Stomach smooth muscle (tissue), 2 donors: Measurements from ENCODE around the gene EVA1C.
"Not testable (repeated sequence)": the region's sequence is repeated elsewhere in the genome, so short reads cannot be mapped to it uniquely, and the experiment has no call there.

ENCODE experiments used
- H3K27ac ChIP-seq: one replicate; pipeline ENCODE4 v1.7.0; 2013; ENCODE audit warnings: mild to moderate bottlenecking, low read length, inconsistent platforms
- H3K27me3 ChIP-seq, 2 donors: one replicate each; pipeline ENCODE4 v1.7.0; 2013; ENCODE audit warnings: low read length in 2 of 2; ENCODE audit not compliant: insufficient read depth in 2 of 2, control insufficient read depth in 1 of 2
- H3K36me3 ChIP-seq, 2 donors: one replicate each; pipeline ENCODE4 v1.7.0; 2013; ENCODE audit warnings: low read length in 2 of 2; ENCODE audit not compliant: control insufficient read depth in 2 of 2, insufficient read depth in 2 of 2
- H3K4me1 ChIP-seq: one replicate; pipeline ENCODE4 v1.7.0; 2013; ENCODE audit warnings: low read length; ENCODE audit not compliant: control insufficient read depth, insufficient read depth
- H3K4me3 ChIP-seq, 2 donors: one replicate each; pipeline ENCODE4 v1.7.0; 2013; ENCODE audit warnings: low read length in 2 of 2
- H3K9ac ChIP-seq, 2 donors: one replicate each; pipeline ENCODE4 v1.7.0; 2013; ENCODE audit warnings: low read length in 2 of 2, mild to moderate bottlenecking in 1 of 2
- H3K9me3 ChIP-seq, 2 donors: one replicate each; pipeline ENCODE4 v1.7.0; 2013; ENCODE audit warnings: low read length in 2 of 2; ENCODE audit not compliant: control insufficient read depth in 2 of 2
- donor health status: healthy.
- donor health status: Pancreatic carcinoma.

Gene EVA1C

GRCh38 chr21:32390537-32391224 lies 21.8 kb upstream of the EVA1C start:
- not testable (repeated sequence) for H3K9me3 ChIP-seq, H3K27ac ChIP-seq, H3K36me3 ChIP-seq, H3K9ac ChIP-seq, H3K27me3 ChIP-seq, H3K4me3 ChIP-seq
- H3K4me1 ChIP-seq = peaks cover 20% of the 10 kb centered on the region

- Histone ChIP-seq H3K27me3 (no peaks in the 10 kb centered on the region), H3K4me1 (peaks cover 17% of the 10 kb centered on the region), H3K27ac (no peak overlapping the region), H3K4me3 (peak overlapping the region; percentile 81 to 89), H3K36me3 (peaks cover 5 to 7% of the 10 kb centered on the region in 2 donors), H3K9ac (peak overlapping the region in 1 of 2 donors; percentile 60), H3K9me3 (no peaks in the 10 kb centered on the region)
These were observed 20.8 kb upstream of the EVA1C start for GRCh38 chr21:32391755-32392154.

GRCh38 chr21:32392299-32392879 lies 20.1 kb upstream of the EVA1C start:
- H3K4me3 ChIP-seq = peak overlapping the region; percentile 81 to 89
- H3K27ac ChIP-seq = no peak overlapping the region
- H3K4me1 ChIP-seq = peaks cover 17% of the 10 kb centered on the region
- H3K9me3 ChIP-seq = no peaks in the 10 kb centered on the region
- no peaks in the 10 kb centered on the region for H3K27me3 ChIP-seq
- H3K36me3 ChIP-seq = peaks cover 5 to 7% of the 10 kb centered on the region in 2 donors
- peak overlapping the region; percentile 60 to 73 for H3K9ac ChIP-seq

- Histone ChIP-seq H3K4me3 (peak within 1 kb of the TSS; percentile 89 to 94), H3K9ac (peak within 1 kb of the TSS; percentile 76 to 82), H3K4me1 (peaks cover 17% of the 10 kb centered on the region), H3K27ac (peak within 1 kb of the TSS; percentile 73), H3K36me3 (peaks cover 2% of the 10 kb centered on the region in 2 donors), H3K9me3 (no peaks in the 10 kb centered on the region), H3K27me3 (no peaks in the 10 kb centered on the region)
These were observed 19.4 kb upstream of the EVA1C start, which contains the start of gene URB1 for GRCh38 chr21:32392880-32393676. Gene URB1, minus strand, starts transcription at chr21:32393012. Its CDS starts 102 bp downstream, at chr21:32392910.

- Histone ChIP-seq H3K4me1 (peaks cover 17% of the 10 kb centered on the region), H3K9ac (peak overlapping the region; percentile 76 to 82), H3K27ac (no peak overlapping the region)
These were observed 18.9 kb upstream of the EVA1C start for GRCh38 chr21:32393677-32394001.

GRCh38 chr21:32403201-32403777 lies 9.2 kb upstream of the EVA1C start:
- Histone ChIP-seq H3K9ac (no peak overlapping the region), H3K9me3 (no peaks in the 10 kb centered on the region), H3K27me3 (no peaks in the 10 kb centered on the region), H3K36me3 (no peaks in the 10 kb centered on the region), H3K4me1 (no peaks in the 10 kb centered on the region), H3K27ac (no peak overlapping the region), H3K4me3 (no peak overlapping the region)

More at GRCh38 chr21:32393677-32394001, 18.9 kb upstream of the EVA1C start:
- Histone ChIP-seq H3K9me3 (no peaks in the 10 kb centered on the region), H3K36me3 (peaks cover 2% of the 10 kb centered on the region in 2 donors), H3K4me3 (peak overlapping the region; percentile 89 to 94), H3K27me3 (no peaks in the 10 kb centered on the region)

- Histone ChIP-seq H3K27ac (no peak overlapping the region), H3K36me3 (no peaks in the 10 kb centered on the region), H3K9me3 (no peaks in the 10 kb centered on the region), H3K27me3 (no peaks in the 10 kb centered on the region), H3K9ac (no peak overlapping the region), H3K4me3 (no peak overlapping the region), H3K4me1 (peaks cover 12% of the 10 kb centered on the region)
These were observed 6.1 kb upstream of the EVA1C start for GRCh38 chr21:32406405-32406804.

GRCh38 chr21:32410291-32410690 lies 2.2 kb upstream of the EVA1C start:
- Histone ChIP-seq H3K27ac (peak overlapping the region; percentile 99), H3K36me3 (no peaks in the 10 kb centered on the region), H3K4me1 (peaks cover 31% of the 10 kb centered on the region), H3K9ac (peak overlapping the region in 1 of 2 donors; percentile 7), H3K9me3 (no peaks in the 10 kb centered on the region), H3K4me3 (no peak overlapping the region), H3K27me3 (no peaks in the 10 kb centered on the region)

GRCh38 chr21:32410916-32411315 lies 1.6 kb upstream of the EVA1C start:
- H3K4me3 ChIP-seq = peak overlapping the region; percentile 96
- H3K27me3 ChIP-seq = no peaks in the 10 kb centered on the region
- peaks cover 31% of the 10 kb centered on the region for H3K4me1 ChIP-seq
- peak overlapping the region; percentile 97 to 99 for H3K9ac ChIP-seq
- peak overlapping the region; percentile 99 for H3K27ac ChIP-seq
- H3K9me3 ChIP-seq = no peaks in the 10 kb centered on the region
- no peaks in the 10 kb centered on the region for H3K36me3 ChIP-seq

GRCh38 chr21:32411350-32412161 lies 950 bp upstream of the EVA1C start:
- H3K4me1 ChIP-seq = peaks cover 31% of the 10 kb centered on the region
- H3K4me3 ChIP-seq = peak overlapping the region; percentile 96
- no peaks in the 10 kb centered on the region for H3K27me3 ChIP-seq
- H3K36me3 ChIP-seq = no peaks in the 10 kb centered on the region
- H3K9ac ChIP-seq = peak overlapping the region; percentile 97 to 99
- H3K27ac ChIP-seq = peak overlapping the region; percentile 99
- H3K9me3 ChIP-seq = no peaks in the 10 kb centered on the region
